Calu3 (cell line): Measurements from ENCODE around the gene TIMP2. TPM values are rescaled to one million over a fixed set of nuclear protein-coding genes. Genes with fewer than 3 reads are reported as not detected.

Experiments
- BruUV-seq: library from RNA; stranded (reverse); fragments of 400-500 nt; replicated peaks from 2 replicates; lab custom pipeline; 2021; lab: Mats Ljungman, UMichigan
- CTCF ChIA-PET: fragments of 300-600 bp; sonication (Branson Sonifier 250); formaldehyde crosslinking; loops from one replicate; lab custom pipeline; 2022; ENCODE audit warnings: antibody characterized with exemption; lab: Charles Lee
- DNase-seq: peaks from one replicate; pipeline ENCODE4 v3.0.0; 2022
- H3K27ac Mint-ChIP-seq: one replicate; pipeline ENCODE4 v1.8.0; 2022; ENCODE audit warnings: mixed read lengths; ENCODE audit not compliant: unreplicated experiment
- H3K27me3 Mint-ChIP-seq: one replicate; pipeline ENCODE4 v1.8.0; 2022; ENCODE audit warnings: mixed read lengths; ENCODE audit not compliant: unreplicated experiment
- H3K36me3 Mint-ChIP-seq: one replicate; pipeline ENCODE4 v1.8.0; 2022; ENCODE audit warnings: mild to moderate bottlenecking, moderate library complexity, mixed read lengths; ENCODE audit not compliant: insufficient read depth, unreplicated experiment
- H3K4me1 Mint-ChIP-seq: one replicate; pipeline ENCODE4 v1.8.0; 2022; ENCODE audit warnings: mild to moderate bottlenecking, low read depth, mixed read lengths; ENCODE audit not compliant: unreplicated experiment
- H3K4me3 Mint-ChIP-seq: one replicate; pipeline ENCODE4 v1.8.0; 2022; ENCODE audit warnings: mild to moderate bottlenecking, low read depth, moderate library complexity, mixed read lengths; ENCODE audit not compliant: unreplicated experiment
- H3K9me3 Mint-ChIP-seq: one replicate; pipeline ENCODE4 v1.8.0; 2022; ENCODE audit warnings: low read depth, mixed read lengths; ENCODE audit not compliant: unreplicated experiment
- CTCF ChIP-seq: fragments of 200-600 bp; IDR thresholded peaks from one replicate; pipeline ENCODE4 v1.8.0; 2022; ENCODE audit warnings: antibody characterized with exemption; ENCODE audit not compliant: unreplicated experiment
- intact Hi-C: fragments of 100-400 bp; cut with micrococcal nuclease; formaldehyde crosslinking; loops from one replicate; pipeline ENCODE4 v1.10.0; 2022; ENCODE audit not compliant: unreplicated experiment
- total RNA-seq: library from RNA; stranded (reverse); gene quantifications from 2 replicates; pipeline ENCODE4 v1.2.3, GENCODE V29; 2022

The TIMP2 gene
- total RNA-seq, 1 experiment from 2014 or later = 246 TPM

GRCh38 chr17:78944956-78945355 lies 19.8 kb upstream of the TIMP2 start:
- TF ChIP-seq CTCF = no peak
- BruUV-seq = no TSS peak

GRCh38 chr17:78944026-78944425 lies 18.8 kb upstream of the TIMP2 start:
- Mint-ChIP-seq H3K4me3 (no peak overlapping the region), H3K27ac (no peak overlapping the region), H3K27me3 (no peaks in the 10 kb centered on the region), H3K36me3 (no peaks in the 10 kb centered on the region), H3K9me3 (no peaks in the 10 kb centered on the region), H3K4me1 (peaks cover 19% of the 10 kb centered on the region)
- no peak for DNase-seq
- CTCF ChIA-PET = no interaction called here
- BruUV-seq = no TSS peak
- intact Hi-C loops = no loop called here
- TF ChIP-seq CTCF = no peak

More at GRCh38 chr17:78944956-78945355, 19.8 kb upstream of the TIMP2 start:
- Mint-ChIP-seq H3K4me3 (no peak overlapping the region), H3K36me3 (no peaks in the 10 kb centered on the region), H3K27ac (no peak overlapping the region), H3K9me3 (no peaks in the 10 kb centered on the region), H3K4me1 (peaks cover 19% of the 10 kb centered on the region), H3K27me3 (no peaks in the 10 kb centered on the region)
- CTCF ChIA-PET = no interaction called here
- intact Hi-C loops = no loop called here
- no peak for DNase-seq

- peaks cover under 1% of the 10 kb centered on the region for H3K36me3 Mint-ChIP-seq
- H3K27ac Mint-ChIP-seq = no peak overlapping the region
Measured at GRCh38 chr17:78940708-78941107, 15.5 kb upstream of the TIMP2 start.

GRCh38 chr17:78940258-78940657 lies 15.1 kb upstream of the TIMP2 start:
- no peak overlapping the region for H3K27ac Mint-ChIP-seq
- intact Hi-C loops = no loop called here
- H3K27me3 Mint-ChIP-seq = no peaks in the 10 kb centered on the region
- H3K36me3 Mint-ChIP-seq = peaks cover 5% of the 10 kb centered on the region
- no peak for DNase-seq
- H3K9me3 Mint-ChIP-seq = no peaks in the 10 kb centered on the region
- CTCF ChIA-PET = no interaction called here
- no peak overlapping the region for H3K4me3 Mint-ChIP-seq
- no TSS peak for BruUV-seq
- no peak for TF ChIP-seq CTCF
- peaks cover 7% of the 10 kb centered on the region for H3K4me1 Mint-ChIP-seq

More at GRCh38 chr17:78940708-78941107, 15.5 kb upstream of the TIMP2 start:
- DNase-seq = no peak
- CTCF ChIA-PET = no interaction called here
- no peaks in the 10 kb centered on the region for H3K9me3 Mint-ChIP-seq
- H3K4me1 Mint-ChIP-seq = peaks cover 2% of the 10 kb centered on the region
- no peak for TF ChIP-seq CTCF
- H3K4me3 Mint-ChIP-seq = no peak overlapping the region
- no peaks in the 10 kb centered on the region for H3K27me3 Mint-ChIP-seq
- intact Hi-C loops = no loop called here
- BruUV-seq = no TSS peak
